Left colon (tissue), 2 donors: ENCODE data around the gene KCNK3. TPM values are rescaled to one million over a fixed set of nuclear protein-coding genes. Genes with fewer than 3 reads are reported as not detected.

ENCODE experiments used
- ATAC-seq: fragments of 200-7000 bp; cut with Tn5 transposase; one replicate; pipeline ENCODE4 v1.9.1; 2020; ENCODE audit warnings: mild to moderate bottlenecking, moderate library complexity
- DNase-seq, 2 donors: peaks; one replicate each; pipeline ENCODE4 v3.0.0-alpha.2; 2020
- intact Hi-C, 2 donors: fragments of 100-400 bp; cut with DNase I in 1 of 2; cut with micrococcal nuclease in 1 of 2; formaldehyde crosslinking; loops; one replicate each; pipeline versions ENCODE4 v1.11.2 to v1.14.0; 2022; cut with DNase I, micrococcal nuclease
- total RNA-seq, 2 donors: library from RNA; stranded (reverse); fragmentation: NEBNext Ultra II Directional; extraction: Animal tissue kit (Norgen Biotek cat#: 25700); gene quantifications; one replicate each; pipeline ENCODE4 v1.2.1, GENCODE V29; 2021
- donor health status: DM: no; HTN: no; CAD: no.
- donor health status: DM: yes; HTN: yes; CAD: no.

The KCNK3 gene
- total RNA-seq, 2 donors from 2014 or later: 0.79 to 1.5 TPM

- intact Hi-C loops: no loop called here
- peak in 1 of 2 donors; percentile 2 for DNase-seq
- no peak for ATAC-seq
Measured at GRCh38 chr2:26683583-26683982, 8.9 kb upstream of the KCNK3 start.

- intact Hi-C loops: no loop called here
Measured at GRCh38 chr2:26685341-26685740, 7.2 kb upstream of the KCNK3 start.

GRCh38 chr2:26685989-26686839 lies 6.3 kb upstream of the KCNK3 start:
- no peak for DNase-seq
- intact Hi-C loops: no loop called here
- ATAC-seq: peak; percentile 41

More at GRCh38 chr2:26685341-26685740, 7.2 kb upstream of the KCNK3 start:
- no peak for DNase-seq
- no peak for ATAC-seq

- ATAC-seq: no peak
- DNase-seq: no peak
- intact Hi-C loops: no loop called here
Measured at GRCh38 chr2:26687328-26687727, 5.2 kb upstream of the KCNK3 start.

- DNase-seq: no peak
- ATAC-seq: no peak
- intact Hi-C loops: no loop called here
Measured at GRCh38 chr2:26687801-26688200, 4.7 kb upstream of the KCNK3 start.

- intact Hi-C loops: no loop called here
- no peak for DNase-seq
- ATAC-seq: no peak
Measured at GRCh38 chr2:26691161-26691560, 1.4 kb upstream of the KCNK3 start.

- no peak for ATAC-seq
- peak in 1 of 2 donors; percentile 34 for DNase-seq
- intact Hi-C loops: no loop called here
Measured at GRCh38 chr2:26691881-26692278, 642 bp upstream of the KCNK3 start.

- DNase-seq (no peak), ATAC-seq (peak; percentile 6)
- intact Hi-C loops: no loop called here
Measured at GRCh38 chr2:26692897-26693849, 651 bp downstream of the KCNK3 start.

- DNase-seq (no peak), ATAC-seq (no peak)
- intact Hi-C loops: no loop called here
Measured at GRCh38 chr2:26694001-26694400, 1.5 kb downstream of the KCNK3 start.

GRCh38 chr2:26696351-26696816 lies 3.9 kb downstream of the KCNK3 start:
- ATAC-seq: no peak
- intact Hi-C loops: no loop called here

GRCh38 chr2:26697425-26697824 lies 4.9 kb downstream of the KCNK3 start:
- no peak for ATAC-seq
- intact Hi-C loops: no loop called here
- DNase-seq: no peak

More at GRCh38 chr2:26696351-26696816, 3.9 kb downstream of the KCNK3 start:
- DNase-seq: no peak

GRCh38 chr2:26699295-26699694 lies 6.8 kb downstream of the KCNK3 start:
- no peak for ATAC-seq
- intact Hi-C loops: no loop called here
- no peak for DNase-seq

GRCh38 chr2:26700078-26700477 lies 7.6 kb downstream of the KCNK3 start:
- ATAC-seq (no peak), DNase-seq (no peak)
- intact Hi-C loops: no loop called here

GRCh38 chr2:26701596-26701995 lies 9.1 kb downstream of the KCNK3 start:
- no peak for ATAC-seq
- intact Hi-C loops: no loop called here
- DNase-seq: no peak

- DNase-seq (no peak), ATAC-seq (no peak)
- intact Hi-C loops: no loop called here
Measured at GRCh38 chr2:26702025-26702424, 9.5 kb downstream of the KCNK3 start.

- no peak for DNase-seq
- intact Hi-C loops: no loop called here
- ATAC-seq: no peak
Measured at GRCh38 chr2:26704441-26704977, 12.0 kb downstream of the KCNK3 start.

- no peak for ATAC-seq
- DNase-seq: no peak
- intact Hi-C loops: no loop called here
Measured at GRCh38 chr2:26705126-26705525, 12.6 kb downstream of the KCNK3 start.

GRCh38 chr2:26706093-26706492 lies 13.6 kb downstream of the KCNK3 start:
- no peak for DNase-seq
- intact Hi-C loops: no loop called here
- no peak for ATAC-seq
